Measurements from ENCODE around the gene KRT72. TPM values are rescaled to one million over a fixed set of nuclear protein-coding genes. Genes with fewer than 3 reads are reported as not detected.

Gene KRT72
- total RNA-seq, 1 experiment from 2014 or later, result not detected

- peak overlapping the region; percentile 16; the same call in 1 of the 2 replicates for H3K14ac ChIP-seq (ENCODE audit: insufficient read depth, low read length)
- no peaks in the 10 kb centered on the region for H4K20me1 ChIP-seq (ENCODE audit: control insufficient read depth, insufficient read depth, insufficient read length)
- H3K27ac ChIP-seq (ENCODE audit: insufficient read length, low read depth, low read length), result no peak overlapping the region
- H4K8ac ChIP-seq (replicated peaks; ENCODE audit: insufficient read length, low read depth, low read length), result no peak overlapping the region
- H3K18ac ChIP-seq (ENCODE audit: insufficient read length, low read depth, low read length), result no peak overlapping the region
- H3K4ac ChIP-seq (ENCODE audit: low read depth, low read length), result no peak overlapping the region
- no peak overlapping the region for H2BK20ac ChIP-seq (ENCODE audit: low read depth, low read length, poor library complexity, severe bottlenecking)
- no peaks in the 10 kb centered on the region for H3K79me2 ChIP-seq (ENCODE audit: insufficient read depth, low read length)
- H3K4me3 Mint-ChIP-seq, result no peak overlapping the region
- peaks cover 15% of the 10 kb centered on the region for H3K27me3 Mint-ChIP-seq (ENCODE audit: low read depth)
- H4K91ac ChIP-seq (ENCODE audit: insufficient read length, low read depth, low read length), result no peak overlapping the region
- H2BK120ac ChIP-seq (ENCODE audit: low read depth, low read length, poor library complexity, severe bottlenecking), result no peak overlapping the region
- WGBS (ENCODE audit: extremely low coverage, insufficient read length, low lambda C conversion rate), result no CpG with 5 or more reads among the region's 6 CpGs
- no peak overlapping the region for H3K23ac ChIP-seq (ENCODE audit: insufficient read length, low read depth, low read length)
- H2BK12ac ChIP-seq (ENCODE audit: insufficient read length, low read depth, low read length), result no peak overlapping the region
- no peak overlapping the region for H2AK5ac ChIP-seq (ENCODE audit: insufficient read length, low read length)
- H3K4me1 ChIP-seq (ENCODE audit: insufficient read depth, low read length), result no peaks in the 10 kb centered on the region
- H3K4me2 ChIP-seq (ENCODE audit: insufficient read depth, insufficient read length, low read length), result no peak overlapping the region
- H3K9ac ChIP-seq (ENCODE audit: extremely low read depth, insufficient read length, low read length), result no peak overlapping the region
- H3K27ac Mint-ChIP-seq, result no peak overlapping the region
- H3K9me3 ChIP-seq (ENCODE audit: control insufficient read depth, low read depth, low read length), result no peaks in the 10 kb centered on the region
- H2BK5ac ChIP-seq (ENCODE audit: insufficient read length, low read length), result no peak overlapping the region
- no peaks in the 10 kb centered on the region for H3K23me2 ChIP-seq (ENCODE audit: insufficient read length, low read depth, low read length, poor library complexity, severe bottlenecking)
- H3K9me3 Mint-ChIP-seq, result no peaks in the 10 kb centered on the region
- H2AFZ ChIP-seq (ENCODE audit: low read length), result no peak overlapping the region
- H3T11ph ChIP-seq (ENCODE audit: low read length), result no peak overlapping the region
- H3K27me3 ChIP-seq (ENCODE audit: insufficient read depth, low read length), result no peaks in the 10 kb centered on the region
- no peak overlapping the region for H4K5ac ChIP-seq (ENCODE audit: insufficient read length, low read depth, low read length)
- H3K4me1 Mint-ChIP-seq, result no peaks in the 10 kb centered on the region
- TF ChIP-seq, protein P1, sequence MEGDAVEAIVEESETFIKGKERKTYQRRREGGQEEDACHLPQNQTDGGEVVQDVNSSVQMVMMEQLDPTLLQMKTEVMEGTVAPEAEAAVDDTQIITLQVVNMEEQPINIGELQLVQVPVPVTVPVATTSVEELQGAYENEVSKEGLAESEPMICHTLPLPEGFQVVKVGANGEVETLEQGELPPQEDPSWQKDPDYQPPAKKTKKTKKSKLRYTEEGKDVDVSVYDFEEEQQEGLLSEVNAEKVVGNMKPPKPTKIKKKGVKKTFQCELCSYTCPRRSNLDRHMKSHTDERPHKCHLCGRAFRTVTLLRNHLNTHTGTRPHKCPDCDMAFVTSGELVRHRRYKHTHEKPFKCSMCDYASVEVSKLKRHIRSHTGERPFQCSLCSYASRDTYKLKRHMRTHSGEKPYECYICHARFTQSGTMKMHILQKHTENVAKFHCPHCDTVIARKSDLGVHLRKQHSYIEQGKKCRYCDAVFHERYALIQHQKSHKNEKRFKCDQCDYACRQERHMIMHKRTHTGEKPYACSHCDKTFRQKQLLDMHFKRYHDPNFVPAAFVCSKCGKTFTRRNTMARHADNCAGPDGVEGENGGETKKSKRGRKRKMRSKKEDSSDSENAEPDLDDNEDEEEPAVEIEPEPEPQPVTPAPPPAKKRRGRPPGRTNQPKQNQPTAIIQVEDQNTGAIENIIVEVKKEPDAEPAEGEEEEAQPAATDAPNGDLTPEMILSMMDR (conservative IDR thresholded peaks at IDR 0.05), result no peak
- H3K56ac ChIP-seq (ENCODE audit: insufficient read length, low read depth, low read length), result no peak overlapping the region
- no peaks in the 10 kb centered on the region for H3K79me1 ChIP-seq (ENCODE audit: insufficient read depth, low read depth, low read length, poor library complexity, severe bottlenecking)
- H3K36me3 Mint-ChIP-seq (ENCODE audit: insufficient read depth in 1 of 3, low read depth in 3 of 3), result no peaks in the 10 kb centered on the region
- no peak for DNase-seq
- H2BK15ac ChIP-seq (ENCODE audit: low read depth, low read length), result no peak overlapping the region
Measured at GRCh38 chr12:52551216-52551865, 49.9 kb downstream of the KRT72 start.

Data from H9 (cell line).